Thoracic aorta (tissue), 2 donors: ENCODE results near the gene PIANP. TPM values are rescaled to one million over a fixed set of nuclear protein-coding genes. Genes with fewer than 3 reads are reported as not detected.

Source experiments
- ATAC-seq: fragments of 150-250 bp; one replicate; pipeline ENCODE4 v1.8.0; 2017; ENCODE audit warnings: low read depth; ENCODE audit not compliant: insufficient number of reproducible peaks, low FRiP score
- DNase-seq: peaks from one replicate; pipeline ENCODE4 v3.0.0-alpha.2; 2020; ENCODE audit warnings: low spot score
- H3K27ac ChIP-seq, 2 donors: fragments of 200-600 bp; sonication (generic); 1 replicate in 1 of 2; 2 replicates in 1 of 2; pipeline ENCODE4 v1.5.1; 2016; ENCODE audit warnings: mild to moderate bottlenecking in 2 of 2, moderate library complexity in 2 of 2
- H3K27me3 ChIP-seq: fragments of 200-600 bp; sonication (generic); replicated peaks from 2 replicates; pipeline ENCODE4 v1.6.0; 2016; ENCODE audit warnings: mild to moderate bottlenecking; ENCODE audit not compliant: insufficient read depth
- H3K36me3 ChIP-seq: fragments of 200-600 bp; sonication (generic); one replicate; pipeline ENCODE4 v1.5.1; 2016
- H3K4me1 ChIP-seq, 2 donors: fragments of 200-600 bp; sonication (generic); 1 replicate in 1 of 2; 2 replicates in 1 of 2; pipeline versions ENCODE4 v1.5.1 to v1.6.0; 2016; ENCODE audit warnings: low read depth in 2 of 2, mild to moderate bottlenecking in 1 of 2; ENCODE audit not compliant: control insufficient read depth in 1 of 2
- H3K4me3 ChIP-seq: fragments of 200-600 bp; sonication (generic); 2 replicates; pipeline ENCODE4 v1.5.1; 2016; ENCODE audit warnings: mild to moderate bottlenecking
- H3K9me3 ChIP-seq: fragments of 200-600 bp; sonication (generic); 2 replicates; pipeline ENCODE4 v1.5.1; 2016
- total RNA-seq, 2 donors: library from RNA; depleted of rRNA; stranded (reverse); fragments of >200 nt; gene quantifications; one replicate each; pipeline versions ENCODE4 v1.1.0 to v1.2.3, GENCODE V29; 2016
- TF ChIP-seq, protein P1 (sequence below): fragments of 200-600 bp; sonication (generic); IDR thresholded peaks from one replicate; pipeline ENCODE4 v1.5.1; 2019; ENCODE audit warnings: antibody characterized with exemption

PIANP gene
- total RNA-seq, 2 donors from 2014 or later: 3.1 to 4.2 TPM

DNA sequence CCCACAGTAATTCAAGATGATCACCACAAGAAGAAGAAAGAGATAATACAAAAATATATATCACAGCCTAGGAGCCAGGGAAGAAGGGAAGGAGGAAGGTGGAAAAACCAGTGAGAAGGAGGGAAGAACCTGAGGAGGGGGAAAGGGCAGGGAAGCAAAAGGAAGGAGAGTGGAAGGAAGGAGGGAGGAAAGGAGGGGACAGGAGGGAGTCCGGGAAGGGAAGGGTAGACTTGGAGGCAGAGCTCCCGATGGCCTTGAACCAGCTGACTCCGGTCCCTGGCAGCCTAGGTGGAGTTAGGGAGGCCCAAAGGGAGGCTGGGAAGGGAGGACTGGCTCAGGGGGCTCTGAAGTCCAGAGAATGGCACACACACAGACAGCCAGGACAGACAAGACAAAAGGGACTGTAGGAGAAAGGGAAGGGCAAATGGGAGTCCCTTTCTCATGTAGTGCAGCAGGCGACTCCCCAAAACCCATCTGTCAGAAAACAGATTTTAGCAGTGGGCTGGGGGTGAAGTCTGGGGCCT, 6.7 kb downstream of the PIANP start:
- H3K27me3 ChIP-seq: no peaks in the 10 kb centered on the region
- ATAC-seq (no peak), DNase-seq (no peak)
- no peak overlapping the region for H3K4me3 ChIP-seq
- TF ChIP-seq, protein P1, sequence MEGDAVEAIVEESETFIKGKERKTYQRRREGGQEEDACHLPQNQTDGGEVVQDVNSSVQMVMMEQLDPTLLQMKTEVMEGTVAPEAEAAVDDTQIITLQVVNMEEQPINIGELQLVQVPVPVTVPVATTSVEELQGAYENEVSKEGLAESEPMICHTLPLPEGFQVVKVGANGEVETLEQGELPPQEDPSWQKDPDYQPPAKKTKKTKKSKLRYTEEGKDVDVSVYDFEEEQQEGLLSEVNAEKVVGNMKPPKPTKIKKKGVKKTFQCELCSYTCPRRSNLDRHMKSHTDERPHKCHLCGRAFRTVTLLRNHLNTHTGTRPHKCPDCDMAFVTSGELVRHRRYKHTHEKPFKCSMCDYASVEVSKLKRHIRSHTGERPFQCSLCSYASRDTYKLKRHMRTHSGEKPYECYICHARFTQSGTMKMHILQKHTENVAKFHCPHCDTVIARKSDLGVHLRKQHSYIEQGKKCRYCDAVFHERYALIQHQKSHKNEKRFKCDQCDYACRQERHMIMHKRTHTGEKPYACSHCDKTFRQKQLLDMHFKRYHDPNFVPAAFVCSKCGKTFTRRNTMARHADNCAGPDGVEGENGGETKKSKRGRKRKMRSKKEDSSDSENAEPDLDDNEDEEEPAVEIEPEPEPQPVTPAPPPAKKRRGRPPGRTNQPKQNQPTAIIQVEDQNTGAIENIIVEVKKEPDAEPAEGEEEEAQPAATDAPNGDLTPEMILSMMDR: no peak
- no peaks in the 10 kb centered on the region for H3K36me3 ChIP-seq
- peaks cover 7 to 12% of the 10 kb centered on the region in 2 donors for H3K4me1 ChIP-seq
- no peaks in the 10 kb centered on the region for H3K9me3 ChIP-seq
- no peak overlapping the region for H3K27ac ChIP-seq

- TF ChIP-seq, protein P1: no peak
- DNase-seq (no peak), ATAC-seq (no peak)
- Histone ChIP-seq H3K27me3 (no peaks in the 10 kb centered on the region), H3K4me3 (no peak overlapping the region), H3K4me1 (peaks cover 11 to 19% of the 10 kb centered on the region in 2 donors), H3K36me3 (no peaks in the 10 kb centered on the region), H3K9me3 (no peaks in the 10 kb centered on the region), H3K27ac (no peak overlapping the region)
Observed at GRCh38 chr12:6692888-6693287, 7.7 kb downstream of the PIANP start.

- Histone ChIP-seq H3K36me3 (no peaks in the 10 kb centered on the region), H3K4me3 (no peak overlapping the region), H3K4me1 (peaks cover 24 to 33% of the 10 kb centered on the region in 2 donors), H3K27ac (no peak overlapping the region), H3K9me3 (no peaks in the 10 kb centered on the region), H3K27me3 (no peaks in the 10 kb centered on the region)
- TF ChIP-seq, protein P1: no peak
- no peak for DNase-seq
- ATAC-seq: no peak
Observed at GRCh38 chr12:6691473-6691872, 9.1 kb downstream of the PIANP start.

DNA sequence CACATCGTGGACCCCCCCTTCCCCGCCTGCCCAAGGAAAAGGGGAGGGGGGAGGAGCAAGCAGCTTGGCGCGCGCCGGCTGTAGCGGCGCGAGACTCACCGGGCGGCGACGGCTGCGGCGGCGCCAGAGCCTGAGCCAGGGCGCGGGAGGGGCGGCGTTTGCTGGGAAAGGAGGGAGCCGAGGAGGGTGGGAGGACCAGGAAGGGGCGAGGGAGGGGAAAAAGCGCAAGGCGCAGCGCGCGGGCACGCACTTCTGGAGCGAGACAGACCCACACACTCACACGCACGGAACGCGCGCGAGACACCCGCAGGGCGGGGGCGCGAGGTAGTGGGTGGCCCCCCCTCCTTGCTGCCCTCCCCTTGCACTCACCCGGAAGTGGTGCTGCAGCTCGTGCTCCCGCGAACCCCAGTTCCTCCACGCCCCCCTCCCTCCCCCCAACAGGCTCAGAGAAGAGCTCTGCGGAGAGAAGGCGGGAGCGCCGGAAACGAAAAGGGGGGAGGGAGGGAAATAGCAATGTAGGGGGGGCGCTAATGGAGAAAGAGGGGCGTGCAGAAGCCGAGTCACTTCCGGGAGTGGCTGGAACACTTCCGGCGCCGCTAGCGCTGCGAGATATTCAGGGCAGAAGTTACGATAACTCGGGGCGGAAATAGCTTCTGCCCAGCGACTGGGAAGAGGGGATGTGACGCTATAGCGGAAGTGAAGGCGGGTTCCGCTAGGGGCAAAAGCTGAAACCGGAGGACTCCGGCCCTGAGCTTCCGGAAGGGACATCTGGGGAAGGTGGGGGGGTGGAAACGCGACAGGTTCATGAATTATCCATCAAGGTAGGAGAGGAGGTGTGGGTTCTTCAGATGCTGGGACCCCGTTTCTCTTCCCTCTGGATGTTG, 11.4 kb downstream of the PIANP start, which contains the start of gene ZNF384:
TSS of gene ZNF384 (minus strand) at position 377 of the 884 bp plus-strand sequence. CDS start 9,855 bp downstream, outside the sequence.
- peaks cover 31 to 52% of the 10 kb centered on the region in 2 donors for H3K4me1 ChIP-seq
- H3K36me3 ChIP-seq: no peaks in the 10 kb centered on the region
- H3K9me3 ChIP-seq: no peaks in the 10 kb centered on the region
- DNase-seq (peak; percentile 87), ATAC-seq (peak; percentile 90)
- H3K27ac ChIP-seq: peak within 1 kb of the TSS; percentile 94 to 99
- TF ChIP-seq, protein P1: peak; percentile 33
- H3K27me3 ChIP-seq: no peaks in the 10 kb centered on the region
- H3K4me3 ChIP-seq: peak within 1 kb of the TSS; percentile 95

DNA sequence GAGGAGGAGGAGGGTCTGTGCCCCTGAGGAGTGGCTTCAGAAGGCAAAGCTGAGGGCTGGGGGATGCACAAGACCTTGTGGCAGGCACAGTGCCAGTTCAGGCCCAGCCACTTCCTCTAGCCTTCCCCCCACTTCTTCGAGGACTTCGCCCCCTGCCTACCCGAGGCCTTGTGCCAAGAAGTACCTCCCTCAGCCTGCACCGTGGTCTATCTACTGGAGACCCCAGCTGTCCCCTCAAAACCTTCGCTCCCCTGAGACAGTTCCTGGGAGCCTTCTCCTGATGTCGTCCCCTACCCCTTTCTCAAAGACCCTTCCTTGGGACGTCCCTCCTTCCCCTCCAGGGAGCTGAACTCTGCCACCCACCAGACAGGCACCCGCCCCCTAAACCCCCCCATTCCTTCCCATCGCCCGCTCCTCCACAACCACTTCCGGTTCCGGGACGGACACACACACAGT, 12.0 kb downstream of the PIANP start:
- Histone ChIP-seq H3K4me1 (peaks cover 31 to 52% of the 10 kb centered on the region in 2 donors), H3K27ac (peak overlapping the region; percentile 94 to 99), H3K9me3 (no peaks in the 10 kb centered on the region), H3K27me3 (no peaks in the 10 kb centered on the region), H3K36me3 (peaks cover 3% of the 10 kb centered on the region), H3K4me3 (peak overlapping the region; percentile 95)
- DNase-seq (no peak), ATAC-seq (no peak)
- TF ChIP-seq, protein P1: no peak
